Loucy (cell line): ENCODE data around the gene LEKR1.

Source experiments
- CTCF ChIP-seq: fragments of 200-600 bp; sonication (generic); conservative IDR thresholded peaks from 2 replicates; pipeline ENCODE4 v1.5.1; 2014; ENCODE audit warnings: mild to moderate bottlenecking, antibody characterized with exemption, low read length
- EZH2phosphoT487 ChIP-seq: fragments of 200-600 bp; IDR thresholded peaks from 2 replicates; pipeline ENCODE4 v1.6.1; 2018; ENCODE audit warnings: antibody characterized with exemption, mild to moderate bottlenecking, moderate library complexity, borderline replicate concordance

- TF ChIP-seq CTCF (no peak), EZH2phosphoT487 (no peak)
These were observed 32.8 kb upstream of the LEKR1 start for GRCh38 chr3:156793400-156793799.
